GM19023 (cell line): ENCODE data around the gene UCN2.
"Not testable (repeated sequence)": the region's sequence is repeated elsewhere in the genome, so short reads cannot be mapped to it uniquely, and the experiment has no call there.

Experiments
- ATAC-seq: cut with Tn5 transposase; IDR thresholded peaks from one replicate; pipeline ENCODE4 v1.9.1; 2021; ENCODE audit warnings: mild to moderate bottlenecking, moderate library complexity; ENCODE audit not compliant: unreplicated experiment

UCN2 gene

GRCh38 chr3:48564022-48564421, 441 bp upstream of the UCN2 start:
- no peak for ATAC-seq

GRCh38 chr3:48562367-48563095, 1.1 kb downstream of the UCN2 start:
- ATAC-seq, result no peak

DNA sequence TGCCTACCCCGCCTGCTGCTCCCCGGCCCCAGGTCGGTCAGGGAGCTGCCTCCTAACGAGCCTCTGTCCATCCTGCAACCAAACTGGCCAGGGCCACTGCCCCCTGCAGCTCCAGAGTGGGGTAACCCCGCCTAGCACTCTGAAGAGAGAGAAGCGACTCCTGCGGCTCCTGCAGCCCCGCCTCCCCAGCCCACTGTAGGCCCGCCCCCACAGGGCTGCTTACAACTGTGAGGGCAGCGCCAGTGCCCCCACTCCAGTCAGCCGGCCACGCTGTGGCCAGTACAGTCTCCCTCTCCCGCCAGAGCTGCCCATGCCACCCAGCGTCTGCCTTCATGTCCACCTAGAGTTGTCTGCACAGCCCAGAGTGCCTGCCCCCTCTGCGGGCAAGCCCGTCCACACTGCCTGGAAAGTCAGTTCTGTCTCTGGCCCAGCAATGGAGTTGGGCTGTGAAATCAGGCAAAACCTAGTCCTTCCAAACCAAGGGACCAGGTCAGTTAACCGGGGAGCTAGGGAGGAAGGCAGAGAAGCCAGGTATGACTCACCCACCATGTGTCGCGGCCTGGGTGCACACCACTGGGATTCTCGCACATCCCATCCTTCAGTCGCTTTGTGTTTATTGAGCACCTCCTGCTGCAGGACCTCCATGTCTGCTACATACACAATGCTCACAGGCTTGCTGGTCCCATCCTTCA, 2.4 kb downstream of the UCN2 start:
- no peak for ATAC-seq

- ATAC-seq, result no peak
Observed at GRCh38 chr3:48560648-48561018, 2.9 kb downstream of the UCN2 start.

DNA sequence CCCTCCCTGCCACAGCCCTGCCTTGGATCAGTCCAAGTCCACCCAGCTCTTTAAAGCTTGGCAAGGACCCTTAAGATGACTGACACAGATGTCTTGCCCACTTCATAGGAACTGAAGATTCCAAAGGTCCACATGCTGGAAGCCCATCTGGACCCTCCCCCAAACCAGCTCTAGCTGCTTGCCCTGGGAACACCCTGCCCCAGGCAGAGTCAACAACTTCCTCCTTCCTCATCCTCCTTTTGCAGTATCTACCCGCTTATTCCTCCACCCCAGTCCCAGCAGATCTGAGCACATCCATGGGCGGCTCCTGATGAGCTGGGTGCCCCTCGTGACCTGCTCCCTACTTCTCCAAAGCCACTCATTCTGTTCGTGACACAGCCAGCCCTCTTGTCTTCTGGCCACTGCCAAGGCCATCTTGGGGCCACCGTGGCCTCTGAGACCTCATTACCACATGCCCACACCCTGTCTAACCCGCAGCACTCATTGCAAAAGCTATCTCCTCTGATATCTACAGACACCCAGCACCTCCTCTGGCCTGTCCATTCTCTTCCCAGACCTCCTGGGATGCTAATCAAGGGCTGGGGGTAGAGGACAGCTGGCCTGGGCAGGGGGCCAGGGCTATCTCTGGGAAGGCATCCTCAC, 5.0 kb downstream of the UCN2 start:
- ATAC-seq, result no peak

GRCh38 chr3:48556796-48557626, 6.6 kb downstream of the UCN2 start, which contains the start of gene PFKFB4:
PFKFB4 (minus strand) TSS chr3:48556803; CDS start chr3:48556777, 26 bp downstream.
- peak; percentile 87 for ATAC-seq

- peak; percentile 1 for ATAC-seq
Observed at GRCh38 chr3:48555949-48556795, 7.4 kb downstream of the UCN2 start.

DNA sequence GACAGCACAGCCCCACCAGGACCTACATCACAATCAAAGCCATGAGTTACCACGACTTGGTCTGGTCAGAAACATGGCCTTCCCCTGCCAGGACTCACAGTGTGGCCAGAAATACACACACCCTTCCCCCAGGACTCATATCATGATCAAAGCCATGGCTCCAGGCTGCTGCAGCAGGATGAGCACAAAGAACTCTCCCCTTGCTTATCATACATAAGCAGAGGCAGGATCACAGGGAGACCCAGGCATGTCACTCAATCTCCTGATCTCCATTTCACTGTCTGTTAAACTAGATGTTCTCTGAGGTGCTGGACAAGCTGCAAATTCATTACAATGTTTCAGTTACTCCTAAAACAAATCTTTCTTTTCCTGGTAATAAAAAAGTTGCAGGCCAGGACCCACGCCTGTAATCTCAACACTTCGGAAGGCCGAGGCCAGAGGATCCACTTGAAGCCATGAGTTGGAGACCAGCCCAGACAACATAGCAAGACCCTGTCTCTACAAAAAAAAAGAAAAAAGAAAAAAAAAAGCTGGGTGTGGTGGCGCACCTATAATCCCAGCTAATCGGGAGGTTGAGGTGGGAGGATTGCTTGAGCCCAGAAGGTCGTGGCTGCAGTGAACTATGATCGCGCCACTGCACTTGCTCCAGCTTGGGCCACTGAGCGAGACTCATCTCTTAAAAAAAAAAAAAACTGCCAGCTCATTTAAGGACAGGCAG, 8.2 kb downstream of the UCN2 start:
- no peak for ATAC-seq

GRCh38 chr3:48553886-48554845, 9.4 kb downstream of the UCN2 start:
- ATAC-seq, result no peak

DNA sequence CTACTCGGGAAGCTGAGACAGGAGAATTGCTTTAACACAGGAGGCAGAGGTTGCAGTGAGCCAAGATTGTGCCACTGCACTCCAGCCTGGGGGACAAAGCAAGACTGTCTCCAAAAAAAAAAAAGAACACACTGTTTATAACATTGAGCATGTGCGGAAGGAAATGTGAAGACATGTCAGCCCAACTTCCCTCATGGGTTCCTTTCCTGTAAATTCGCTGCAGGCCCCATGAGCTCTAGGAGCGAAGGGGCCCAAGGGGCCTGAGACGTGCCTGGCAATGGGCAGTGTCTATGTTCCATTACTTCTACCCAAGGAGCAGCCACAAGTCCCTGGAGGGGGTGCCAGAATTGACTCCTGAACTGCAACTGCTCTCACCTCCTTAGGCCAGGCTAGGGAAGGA, 10.2 kb downstream of the UCN2 start:
- ATAC-seq, result no peak

DNA sequence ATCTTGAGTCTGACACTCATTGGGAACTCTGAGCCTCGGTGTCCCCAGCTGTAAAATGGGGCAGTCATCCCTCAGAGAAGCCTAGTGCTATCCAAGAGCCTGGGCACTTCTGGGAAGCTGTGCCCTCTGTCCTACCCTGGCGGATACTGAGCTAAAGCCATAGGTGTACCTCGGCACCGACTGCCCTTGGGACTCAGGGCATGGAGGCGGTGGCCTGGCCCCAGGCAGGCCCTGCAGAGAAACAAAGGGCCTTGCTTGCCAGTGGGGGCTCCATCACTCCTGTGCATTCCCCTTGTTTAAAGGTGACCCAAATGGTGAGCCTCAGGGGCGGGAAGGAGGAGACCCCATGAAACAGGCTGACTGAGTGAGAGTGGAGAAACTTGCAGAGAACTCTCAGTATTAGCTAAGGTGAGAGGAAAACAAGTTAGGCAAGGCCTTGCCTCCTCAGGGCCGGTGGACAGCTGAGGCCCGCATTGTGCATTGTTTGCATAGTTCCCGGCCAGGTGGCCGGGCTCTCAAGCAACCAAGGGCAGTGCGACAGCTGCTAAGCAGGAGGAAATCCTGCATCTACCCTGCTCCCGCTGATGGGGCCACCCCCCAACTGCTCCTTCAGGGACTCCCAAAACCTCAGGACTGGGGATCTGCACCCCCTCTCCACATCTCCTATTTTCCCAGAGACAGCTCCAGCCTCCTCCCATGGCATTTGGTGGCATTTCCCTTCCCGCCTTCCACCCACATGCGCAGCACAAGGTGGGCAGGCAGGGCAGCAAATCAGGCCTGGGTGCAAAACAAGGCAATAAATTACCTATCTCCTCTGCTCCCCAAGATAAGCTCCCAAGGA, 11.2 kb downstream of the UCN2 start:
- no peak for ATAC-seq

- not testable (repeated sequence) for ATAC-seq
Observed at GRCh38 chr3:48551651-48552050, 11.9 kb downstream of the UCN2 start.

DNA sequence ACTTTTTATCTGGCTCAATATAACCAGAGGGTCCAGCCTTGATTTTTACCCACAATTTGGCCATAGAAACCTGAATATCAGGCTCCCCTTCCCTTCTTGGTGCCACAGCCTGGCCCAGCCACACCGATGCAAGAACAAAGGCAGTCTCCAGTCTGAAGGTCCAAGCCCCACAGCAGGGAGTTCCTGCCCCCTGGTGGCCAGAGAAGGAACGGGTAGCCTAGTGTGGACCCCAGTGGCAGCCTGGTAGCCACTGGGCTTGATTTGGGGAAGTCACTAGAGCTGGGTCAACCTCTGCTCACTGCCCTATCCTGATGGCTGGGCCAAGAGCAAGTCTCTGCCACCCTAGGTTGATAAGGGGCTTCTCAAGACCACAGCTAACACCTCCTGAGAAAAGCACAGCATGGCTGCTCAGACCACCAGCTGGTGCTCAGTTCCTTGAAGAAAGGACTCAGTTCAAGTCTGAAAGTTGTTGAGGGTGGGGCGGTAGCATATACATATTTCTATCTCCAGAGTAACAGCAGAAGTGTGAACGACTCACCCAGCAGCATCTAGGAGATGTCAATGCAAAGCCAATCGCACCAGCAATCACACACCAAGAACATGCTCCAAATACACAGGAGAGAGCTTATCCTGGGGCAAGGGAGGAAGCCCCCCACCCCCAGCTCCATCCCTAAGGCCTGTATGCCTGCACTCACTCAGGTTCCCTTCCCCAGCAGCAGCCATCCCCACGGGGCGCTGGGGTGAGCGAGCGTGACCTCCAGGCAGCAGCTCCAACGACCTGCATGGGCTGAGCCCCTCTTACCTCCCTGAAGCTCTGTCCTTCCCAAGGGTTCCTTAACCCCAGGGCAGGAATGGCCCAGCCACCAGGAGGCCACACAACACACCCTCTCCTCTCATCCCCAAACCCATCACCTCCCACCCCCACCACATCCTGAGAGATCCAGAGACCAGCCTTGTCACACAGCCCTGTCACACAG, 14.6 kb downstream of the UCN2 start:
- peak; percentile 72 for ATAC-seq

- ATAC-seq, result no peak
Observed at GRCh38 chr3:48548126-48548525, 15.5 kb downstream of the UCN2 start.

DNA sequence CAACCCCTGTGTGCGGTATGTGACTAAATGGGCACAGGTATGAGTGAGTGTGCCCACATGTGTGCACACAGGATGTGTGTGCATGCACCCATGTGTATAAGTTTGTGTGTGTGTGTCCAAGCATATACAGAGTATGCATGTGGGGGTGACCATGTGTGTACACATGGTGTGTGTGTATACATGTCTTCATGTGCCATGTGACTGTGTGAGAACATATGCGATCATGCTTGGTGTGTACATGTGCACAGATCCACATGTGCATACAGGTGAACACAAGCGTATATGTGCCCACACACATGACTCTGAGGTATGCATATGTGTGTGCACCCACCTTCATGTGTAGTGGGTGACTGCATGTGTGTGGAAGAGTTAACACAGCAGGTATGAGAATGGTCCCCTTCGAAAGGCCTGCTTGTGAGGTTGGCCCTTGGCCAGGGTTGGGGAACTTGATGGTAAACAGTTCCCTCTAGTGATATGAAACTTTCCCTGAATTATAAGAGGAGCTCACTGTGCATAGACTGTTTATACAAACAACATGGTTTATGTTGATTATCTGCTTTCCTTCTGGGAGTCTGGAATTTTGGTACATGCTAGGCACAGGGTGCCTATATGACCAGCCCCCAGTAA, 17.3 kb downstream of the UCN2 start:
- ATAC-seq, result no peak

DNA sequence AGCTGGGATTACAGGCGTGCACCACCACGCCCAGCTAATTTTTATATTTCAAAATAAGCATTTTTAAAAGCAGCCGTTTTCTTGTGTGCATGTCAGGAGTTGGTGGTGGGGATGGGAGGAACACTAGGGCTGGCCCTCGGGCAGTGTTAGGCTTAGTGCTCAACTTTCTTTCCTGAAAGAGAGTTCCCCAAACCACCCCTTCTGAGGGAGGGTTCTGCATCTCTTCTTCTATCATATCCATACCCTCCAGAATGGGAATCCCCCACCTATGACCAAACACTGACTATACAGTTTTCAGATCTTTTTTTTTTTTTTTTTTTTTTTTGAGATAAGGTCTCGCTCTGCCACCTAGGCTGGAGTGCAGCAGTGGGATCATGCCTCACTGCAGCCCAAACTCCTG, 19.4 kb downstream of the UCN2 start:
- no peak for ATAC-seq
